HepG2 (cell line): ENCODE results near the gene CHSY3. TPM values are rescaled to one million over a fixed set of nuclear protein-coding genes. Genes with fewer than 3 reads are reported as not detected.

Experiments used
- polyA plus RNA-seq, 8 experiments: library from polyadenylated mRNA; depleted of rRNA in 3 of 8; stranded (reverse) in 7 of 8; unstranded in 1 of 8; fragments of >200 nt; fragmentation: Illumina TruSeq in 4 of 8; extraction: Trizol in 4 of 8; gene quantifications; 2 replicates each; pipeline versions ENCODE4 v1.2.1 to v1.2.3, GENCODE V29; 2011 to 2016; ENCODE audit warnings: low read depth in 4 of 8, missing spikeins in 1 of 8, mixed read lengths in 1 of 8; ENCODE audit not compliant: insufficient read depth in 1 of 8
- small RNA-seq, 3 experiments: library from RNA; depleted of rRNA; stranded (forward); fragments of <200 nt; gene quantifications; one replicate each; pipeline ENCODE3, GENCODE V24; 2012; ENCODE audit warnings: low read depth in 2 of 3, low replicate concordance in 1 of 3; ENCODE audit not compliant: insufficient read length in 3 of 3, insufficient read depth in 2 of 3
- total RNA-seq, 5 experiments: library from RNA; depleted of rRNA; stranded (reverse); fragments of >200 nt; fragmentation: Illumina TruSeq; extraction: Trizol; gene quantifications; 2 replicates each; pipeline ENCODE4 v1.2.3, GENCODE V29; 2016; ENCODE audit warnings: low read depth in 1 of 5

CHSY3 gene
- total and polyA plus RNA-seq, 2 of the 13 experiments (the other 11 are each of a cell fraction or from before 2014, with no cell fraction given): 0.26 to 4.1 TPM

Small RNAs within 50 kb of the gene (small RNA-seq; reads per million reads assigned to genes)
- gene RNA5SP191 (1.6 to 71.5 (median 11.4) reads per million in 3 experiments), gene RNU6ATAC10P (0 reads per million in 3 experiments)

Other genes starting within 250 kb of the CHSY3 start
- gene MINAR2, start 156.4 kb upstream of the CHSY3 start, total RNA-seq (2016; rRNA removed; fragmentation: Illumina TruSeq; extraction: Trizol): not detected in 2 replicates
- gene MINAR2, start 156.4 kb upstream of the CHSY3 start, polyA plus RNA-seq (2011; rRNA removed): not detected in 2 replicates